NCI-H446 treated with DMSO at 0.1 percent for 48 hours (cell line): ENCODE results near the gene CHMP6.

Experiments used
- DNase-seq: peaks from one replicate; lab custom pipeline; 2025; lab: John Stamatoyannopoulos, UW

Gene CHMP6

DNA sequence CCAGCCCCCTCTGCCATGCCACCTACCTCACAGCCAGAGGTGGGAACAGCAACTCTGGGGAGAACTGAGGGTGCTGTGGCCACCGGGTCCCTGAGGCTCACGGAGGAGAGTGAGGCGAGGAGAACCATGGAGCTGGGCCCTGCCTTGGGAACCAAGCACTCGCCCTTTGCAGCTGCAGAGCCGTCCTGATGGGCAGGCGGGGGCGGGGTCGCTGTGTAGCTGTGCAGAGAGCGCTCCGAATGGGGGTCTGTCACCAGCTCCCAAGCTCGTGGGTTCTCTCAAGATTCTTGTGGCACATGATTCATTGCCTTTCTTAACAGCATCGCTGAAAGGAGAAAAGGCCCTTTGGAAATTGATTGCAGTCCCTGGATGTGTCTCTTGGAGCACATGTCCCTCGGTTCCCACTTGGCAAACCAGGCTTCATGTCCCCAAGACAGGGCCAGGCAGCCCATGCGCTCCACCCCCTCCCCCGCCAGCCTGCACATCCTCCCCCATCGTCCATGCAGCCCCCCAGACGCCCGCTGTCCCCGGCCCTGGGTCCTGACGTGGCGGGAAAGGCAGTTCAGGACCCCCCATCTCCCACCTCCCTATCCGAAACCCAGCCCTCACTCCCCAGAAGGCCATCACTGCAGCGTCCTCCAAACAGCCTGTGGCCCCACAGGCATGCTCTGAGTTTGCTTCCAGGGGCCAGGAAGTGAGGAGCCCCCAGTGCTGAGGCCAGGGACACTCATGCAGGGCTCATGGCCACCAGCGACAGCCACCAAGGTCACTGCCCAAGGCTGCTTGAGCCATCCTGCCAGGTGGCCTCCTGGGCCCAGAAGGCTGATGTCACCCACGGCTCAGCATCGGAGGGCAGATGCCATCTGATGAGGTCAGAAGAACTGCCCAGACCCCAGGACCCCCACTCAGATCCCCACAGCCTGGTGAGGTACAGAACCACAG is 20.6 kb upstream of the CHMP6 start:
- no peak for DNase-seq

DNA sequence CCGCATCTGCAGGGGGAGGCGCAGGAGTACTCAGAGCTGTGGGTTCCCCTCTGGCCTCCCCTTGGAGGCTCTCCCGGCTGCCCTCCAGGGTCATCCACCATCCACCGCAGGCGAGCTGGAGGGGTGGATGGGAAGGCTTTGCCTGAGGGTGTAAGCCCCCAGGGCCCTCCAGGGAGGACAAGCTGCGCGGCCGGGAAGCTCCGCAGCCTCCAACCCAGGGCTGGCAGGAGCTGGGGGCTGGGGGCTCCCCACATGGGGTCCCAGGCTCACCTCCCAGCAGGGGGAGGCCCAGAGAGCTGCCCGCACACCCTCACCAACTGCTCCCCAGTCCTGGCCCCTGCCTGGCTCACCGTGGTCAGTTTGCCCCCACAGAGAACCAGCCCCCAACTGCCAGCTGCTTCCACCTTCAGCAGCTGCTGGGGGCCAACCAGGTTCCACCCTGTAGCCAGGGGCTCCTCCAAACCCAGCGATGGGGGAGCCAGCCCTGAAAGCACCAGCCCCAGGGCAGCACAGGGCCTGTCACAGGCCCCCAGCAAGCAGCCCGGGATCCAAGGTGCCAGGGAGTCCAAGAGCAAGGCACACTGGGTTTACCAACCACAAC is 19.8 kb upstream of the CHMP6 start:
- no peak for DNase-seq

DNA sequence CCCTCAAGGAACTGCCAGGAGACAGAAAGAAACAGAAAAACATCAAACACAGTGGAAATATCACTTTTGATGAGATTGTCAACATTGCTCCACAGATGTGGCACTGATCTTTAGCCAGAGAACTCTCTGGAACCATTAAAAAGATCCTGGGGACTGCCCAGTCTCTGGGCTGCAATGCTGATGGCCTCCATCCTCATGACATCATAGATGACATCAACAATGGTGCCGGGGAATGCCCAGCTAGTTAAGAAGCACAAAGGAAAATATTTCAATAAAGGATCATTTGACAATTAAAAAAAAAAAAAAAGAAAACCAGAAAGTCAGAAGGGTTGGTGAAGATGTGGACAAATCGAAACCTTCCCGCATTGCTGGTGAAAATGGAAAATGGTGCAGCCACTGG is 14.9 kb upstream of the CHMP6 start:
- no peak for DNase-seq

DNA sequence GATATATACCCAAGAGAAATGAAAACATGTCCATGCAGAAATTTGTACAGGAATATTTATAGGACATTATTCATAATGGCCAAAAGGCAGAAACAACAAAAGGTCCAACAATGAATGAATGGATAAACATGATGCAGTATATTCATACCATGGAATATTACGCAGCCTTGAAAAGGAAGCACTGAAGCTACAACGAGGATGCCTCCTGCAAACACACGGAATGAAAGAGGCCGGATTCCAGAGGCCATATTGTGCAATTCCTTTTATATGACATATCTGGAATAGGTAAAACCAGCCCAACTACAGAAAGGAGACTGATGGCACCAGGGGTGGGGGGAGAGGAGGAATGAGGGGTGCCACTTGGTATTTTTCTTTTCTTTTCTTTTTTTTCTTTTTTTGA is 14.5 kb upstream of the CHMP6 start:
- DNase-seq, result no peak

- DNase-seq, result no peak
These were observed 12.8 kb upstream of the CHMP6 start for GRCh38 chr17:80978499-80979497.

- DNase-seq, result no peak
These were observed 11.9 kb upstream of the CHMP6 start for GRCh38 chr17:80979547-80980378.

DNA sequence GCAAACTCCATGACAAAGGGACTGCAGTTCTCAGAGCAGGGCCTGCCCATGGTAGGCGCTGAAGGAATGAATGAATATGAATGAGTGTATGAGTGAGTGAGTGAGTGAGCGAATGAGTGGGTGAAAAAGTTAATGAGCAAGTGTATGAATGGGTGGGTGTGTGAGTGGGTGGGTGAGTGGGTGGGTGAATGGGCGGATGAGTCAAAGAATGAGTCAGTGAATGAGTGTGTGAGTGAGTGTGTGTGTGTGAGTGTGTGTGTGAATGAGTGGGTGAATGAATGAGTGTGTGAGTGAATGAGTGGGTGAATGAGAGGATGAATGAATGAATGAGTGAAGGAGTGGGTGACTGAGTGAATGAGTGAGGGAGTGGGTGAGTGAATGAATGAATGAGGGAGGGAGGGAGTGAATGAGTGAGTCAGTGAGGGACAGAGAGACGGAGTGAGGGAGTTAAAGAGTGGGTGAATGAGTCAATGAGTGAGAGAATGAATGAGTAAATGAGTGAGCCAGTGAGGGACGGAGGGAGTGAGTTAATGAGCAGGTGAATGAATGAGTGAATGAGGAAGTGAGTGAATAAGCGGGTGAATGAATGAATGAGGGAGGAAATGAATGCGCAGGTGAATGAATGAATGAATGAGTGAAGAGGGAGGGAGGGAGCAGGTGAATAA is 11.1 kb upstream of the CHMP6 start:
- no peak for DNase-seq

DNA sequence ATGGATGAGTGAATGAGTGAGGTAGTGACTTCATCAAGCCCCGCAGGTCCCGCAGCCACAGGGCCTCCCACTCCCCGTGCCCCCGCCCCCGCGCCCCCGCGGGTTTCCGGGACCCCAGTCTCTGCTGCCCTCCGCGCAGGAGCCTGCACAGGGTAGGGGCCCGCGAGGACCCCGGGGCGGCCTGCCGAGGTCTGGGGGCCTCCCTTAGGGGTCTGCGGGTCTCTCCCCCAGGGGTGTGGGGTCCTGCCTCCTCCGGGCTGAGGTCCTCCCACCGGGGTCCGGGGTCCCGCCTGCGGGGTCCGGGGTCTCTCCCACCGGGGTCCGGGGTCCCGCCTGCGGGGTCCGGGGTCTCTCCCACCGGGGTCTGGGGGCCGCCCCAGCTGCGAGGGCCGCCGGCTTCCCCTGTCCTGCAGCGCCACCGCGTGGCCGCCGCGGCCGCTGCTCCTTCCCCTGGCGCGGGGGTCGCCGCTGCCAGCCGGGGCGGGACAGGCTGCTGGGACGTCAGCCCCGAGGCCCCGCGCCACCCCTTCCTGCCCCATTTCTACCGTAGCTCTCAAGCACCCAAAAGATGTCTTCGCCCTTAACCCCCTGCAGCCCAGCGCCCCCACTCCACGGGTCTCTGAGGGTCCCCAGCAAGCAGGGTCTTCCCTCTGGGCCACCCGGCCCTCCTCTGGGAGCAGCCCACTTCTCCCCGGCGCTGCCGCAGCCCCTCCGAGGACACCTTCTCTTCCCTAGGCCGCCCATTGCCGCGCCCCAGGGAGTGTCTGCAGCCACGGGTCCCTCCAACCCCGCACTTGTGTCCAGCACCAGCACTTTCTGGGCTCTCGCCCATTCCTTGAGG is 10.4 kb upstream of the CHMP6 start:
- no peak for DNase-seq

GRCh38 chr17:80981929-80982425 is 9.7 kb upstream of the CHMP6 start:
- DNase-seq, result no peak

DNA sequence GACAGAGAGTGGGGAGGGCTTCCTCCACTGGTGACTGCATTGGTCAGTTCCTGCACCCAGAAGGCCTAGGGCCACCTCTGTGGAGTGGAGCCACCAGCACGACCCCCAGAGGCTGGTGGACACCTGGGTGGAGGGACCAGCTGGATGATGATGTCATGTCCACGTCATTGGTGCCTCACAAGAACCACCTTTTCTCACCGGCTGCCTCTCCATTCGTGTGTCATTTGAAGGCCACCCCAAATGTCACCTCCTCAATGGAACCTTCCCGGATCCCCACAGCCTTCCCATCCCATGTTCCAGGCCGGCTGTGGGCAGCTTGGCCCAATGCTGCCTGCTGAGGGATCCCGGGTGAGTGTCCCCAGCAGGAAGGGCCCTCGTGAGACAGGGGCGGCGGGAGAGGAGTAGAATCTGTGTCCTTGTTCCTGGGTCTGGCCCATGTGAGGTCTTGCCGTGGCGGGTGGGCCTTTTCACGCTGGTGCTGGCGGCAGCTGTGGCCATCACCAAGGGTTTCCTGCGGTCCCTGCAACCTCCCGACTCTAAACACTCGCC is 9.1 kb upstream of the CHMP6 start:
- no peak for DNase-seq

DNA sequence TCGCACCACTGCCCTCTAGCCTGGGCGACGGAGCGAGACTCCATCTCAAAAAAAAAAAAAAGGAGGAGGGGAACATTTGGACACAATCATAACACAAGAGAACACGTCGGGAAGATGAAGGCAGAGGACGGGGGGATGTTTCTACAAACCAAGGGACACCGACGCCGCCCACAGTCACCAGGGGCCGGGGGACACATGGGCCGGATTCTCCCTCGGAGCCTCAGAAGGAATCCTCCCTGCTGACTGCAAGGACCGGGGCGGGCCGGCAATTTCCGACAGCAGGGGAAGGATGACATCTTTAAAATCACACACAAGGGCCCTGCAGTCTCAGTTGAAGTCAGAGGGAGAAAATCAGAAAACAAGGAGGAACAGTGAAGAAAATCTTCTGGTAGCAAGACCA is 8.1 kb upstream of the CHMP6 start:
- DNase-seq, result no peak

DNA sequence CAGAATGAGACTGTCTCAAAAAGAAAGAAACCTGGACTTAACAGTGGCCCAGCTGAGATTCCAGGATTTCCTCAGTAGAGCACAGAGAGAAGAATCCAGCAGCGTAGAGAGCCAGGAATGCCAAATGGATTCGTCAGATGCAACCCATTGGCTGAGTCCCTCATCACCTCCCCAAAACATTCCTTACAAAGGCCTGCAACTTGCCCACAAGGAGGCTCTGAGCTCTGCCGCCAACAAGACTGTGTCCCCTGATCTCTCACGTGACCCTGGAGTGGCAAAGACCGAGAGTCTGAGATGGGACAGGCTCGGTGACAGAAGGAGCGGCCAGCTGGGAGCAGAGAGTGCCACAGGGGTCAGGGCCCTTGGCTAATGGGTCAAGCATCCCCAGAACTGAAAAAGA is 6.9 kb upstream of the CHMP6 start:
- DNase-seq, result no peak

GRCh38 chr17:80986046-80986445 is 5.6 kb upstream of the CHMP6 start:
- no peak for DNase-seq

GRCh38 chr17:80986816-80987475 is 4.7 kb upstream of the CHMP6 start:
- DNase-seq, result no peak

GRCh38 chr17:80987941-80988461 is 3.6 kb upstream of the CHMP6 start:
- no peak for DNase-seq

DNA sequence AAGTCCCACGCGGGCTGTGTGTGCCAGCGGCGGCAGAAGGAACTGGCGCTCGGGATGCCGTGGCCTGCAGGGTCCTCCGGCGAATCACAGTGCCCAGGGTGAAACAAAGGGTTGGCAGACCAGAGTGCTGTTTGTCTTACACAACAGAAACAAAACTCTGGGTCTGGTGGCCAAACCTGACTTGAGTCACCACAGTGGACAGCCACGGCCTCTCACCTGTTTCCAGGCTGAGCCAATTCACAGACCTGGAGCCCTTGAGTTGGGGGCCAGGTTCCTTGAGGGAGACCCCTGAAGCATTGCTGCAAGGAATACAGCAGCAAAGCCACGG is 2.1 kb upstream of the CHMP6 start:
- no peak for DNase-seq

DNA sequence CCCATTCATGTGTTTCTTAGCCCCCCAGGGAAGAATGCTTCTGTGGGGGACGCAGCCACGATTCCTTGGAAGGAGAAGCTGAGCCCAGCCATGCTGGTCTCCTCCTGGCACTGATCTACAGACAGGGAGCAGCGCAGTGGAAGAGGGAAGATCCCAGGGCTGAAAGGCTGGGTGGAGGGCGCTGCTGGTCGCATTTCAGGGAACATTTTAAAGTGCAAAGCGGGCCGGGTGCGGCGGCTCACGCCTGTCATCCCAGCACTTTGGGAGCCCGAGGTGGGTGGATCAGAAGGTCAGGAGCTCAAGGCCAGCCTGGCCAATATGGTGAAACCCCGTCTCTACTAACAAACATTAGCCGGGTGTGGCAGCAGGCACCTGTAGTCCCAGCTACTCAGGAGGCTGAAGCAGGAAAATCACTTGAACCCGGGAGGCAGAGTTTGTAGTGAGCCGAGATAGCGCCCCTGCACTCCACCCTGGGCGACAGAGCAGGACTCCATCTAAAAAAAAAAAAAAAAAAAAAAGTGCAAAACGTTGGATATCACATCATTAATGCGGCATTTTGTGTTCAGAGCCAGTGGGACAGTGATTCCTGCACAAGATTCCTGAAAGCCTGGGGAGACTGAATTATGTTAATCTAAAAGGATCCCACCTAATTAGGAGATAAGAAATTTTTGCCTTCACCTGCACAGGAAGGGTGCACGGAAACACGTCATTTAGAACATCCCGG is 558 bp upstream of the CHMP6 start:
- DNase-seq, result no peak
